ENCODE results near the gene GCH1. TPM values are rescaled to one million over a fixed set of nuclear protein-coding genes. Genes with fewer than 3 reads are reported as not detected.

The GCH1 gene
- total RNA-seq, 1 donor = 9.1 TPM

DNA sequence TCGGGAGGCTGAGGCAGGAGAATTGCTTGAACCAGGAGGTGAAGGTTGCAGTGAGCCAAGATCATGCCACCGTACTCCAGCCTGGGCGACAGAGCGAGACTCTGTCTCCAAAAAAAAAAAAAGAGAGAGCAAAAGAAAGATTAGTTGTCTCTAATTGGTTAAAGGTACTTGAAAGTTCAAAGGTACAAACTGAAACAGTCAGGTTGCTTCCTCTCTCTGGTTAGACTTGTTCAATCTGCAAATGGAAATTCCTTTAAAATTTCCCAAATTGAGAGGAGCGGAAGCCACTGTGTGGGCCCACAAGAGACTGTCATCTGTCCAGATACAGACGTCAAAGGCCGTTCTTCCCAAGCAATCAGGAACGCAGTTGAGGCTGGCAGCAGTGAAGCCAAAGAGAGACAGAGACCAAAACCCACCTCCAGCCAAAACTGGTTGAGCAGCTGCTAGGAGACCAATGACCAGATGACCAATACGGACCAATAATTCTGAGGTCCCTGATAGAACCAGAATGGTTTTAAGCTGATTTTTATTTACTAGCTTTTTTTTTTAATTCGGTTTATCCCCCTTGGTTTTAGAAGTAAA is 63.6 kb downstream of the GCH1 start:
- no peak for DNase-seq (ENCODE audit: low read depth)
- no peak overlapping the region for H3K4me3 ChIP-seq (ENCODE audit: low read depth, low read length)
- TF ChIP-seq, protein P1, sequence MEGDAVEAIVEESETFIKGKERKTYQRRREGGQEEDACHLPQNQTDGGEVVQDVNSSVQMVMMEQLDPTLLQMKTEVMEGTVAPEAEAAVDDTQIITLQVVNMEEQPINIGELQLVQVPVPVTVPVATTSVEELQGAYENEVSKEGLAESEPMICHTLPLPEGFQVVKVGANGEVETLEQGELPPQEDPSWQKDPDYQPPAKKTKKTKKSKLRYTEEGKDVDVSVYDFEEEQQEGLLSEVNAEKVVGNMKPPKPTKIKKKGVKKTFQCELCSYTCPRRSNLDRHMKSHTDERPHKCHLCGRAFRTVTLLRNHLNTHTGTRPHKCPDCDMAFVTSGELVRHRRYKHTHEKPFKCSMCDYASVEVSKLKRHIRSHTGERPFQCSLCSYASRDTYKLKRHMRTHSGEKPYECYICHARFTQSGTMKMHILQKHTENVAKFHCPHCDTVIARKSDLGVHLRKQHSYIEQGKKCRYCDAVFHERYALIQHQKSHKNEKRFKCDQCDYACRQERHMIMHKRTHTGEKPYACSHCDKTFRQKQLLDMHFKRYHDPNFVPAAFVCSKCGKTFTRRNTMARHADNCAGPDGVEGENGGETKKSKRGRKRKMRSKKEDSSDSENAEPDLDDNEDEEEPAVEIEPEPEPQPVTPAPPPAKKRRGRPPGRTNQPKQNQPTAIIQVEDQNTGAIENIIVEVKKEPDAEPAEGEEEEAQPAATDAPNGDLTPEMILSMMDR (IDR thresholded peaks at IDR 0.05; ENCODE audit: insufficient read depth, low read depth, low read length) = no peak

DNA sequence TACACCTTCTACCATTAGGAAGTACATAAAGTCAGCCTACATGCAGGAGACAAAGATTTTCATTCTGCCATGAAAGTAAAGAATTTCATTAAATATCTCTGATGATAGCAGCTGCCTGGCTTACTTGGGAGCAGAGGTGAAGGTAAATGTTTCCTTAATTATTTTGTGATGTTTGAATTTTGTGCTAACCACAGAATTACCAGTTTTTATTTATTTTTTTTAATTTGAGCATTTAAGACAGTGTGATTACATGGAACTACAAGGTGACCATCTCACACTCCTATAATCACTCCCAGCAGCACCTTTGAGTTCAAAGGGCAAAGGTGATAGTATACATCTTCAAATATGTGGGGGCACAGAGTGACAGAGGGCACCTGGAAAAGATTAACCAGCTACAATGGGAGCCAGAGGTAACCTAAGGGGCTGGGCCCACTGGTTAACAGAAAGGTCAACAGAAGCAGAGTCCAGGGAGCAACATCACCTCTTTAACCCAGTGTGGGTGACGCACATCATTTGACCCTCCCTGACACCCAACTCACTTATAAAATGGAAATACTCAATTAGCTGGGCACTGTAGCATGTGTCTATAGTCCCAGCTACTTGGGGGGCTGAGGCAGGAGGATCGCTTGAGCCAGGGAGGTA is 65.0 kb downstream of the GCH1 start:
- H3K4me3 ChIP-seq (ENCODE audit: low read depth, low read length) = no peak overlapping the region
- DNase-seq (ENCODE audit: low read depth) = no peak
- TF ChIP-seq, protein P1 (IDR thresholded peaks at IDR 0.05; ENCODE audit: insufficient read depth, low read depth, low read length) = no peak

DNA sequence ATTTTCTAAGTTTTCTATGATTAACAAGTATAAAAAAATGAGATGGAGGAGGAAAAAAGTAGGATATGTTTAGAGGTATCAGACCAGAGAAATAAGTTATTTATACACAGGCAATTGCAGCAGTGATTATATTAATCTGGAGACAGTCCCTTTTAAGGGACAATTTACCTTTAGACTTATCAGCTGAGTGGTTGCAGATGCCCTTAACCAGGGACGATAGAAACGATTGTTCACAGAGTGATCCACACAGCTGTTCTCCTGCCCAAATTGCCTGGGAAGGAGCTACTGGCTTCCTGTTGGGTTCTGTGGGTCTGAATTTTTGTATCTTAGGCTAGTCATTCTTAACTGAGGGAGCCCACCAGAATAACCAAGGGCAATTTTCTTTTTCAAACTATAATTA is 66.4 kb downstream of the GCH1 start:
- H3K4me3 ChIP-seq (ENCODE audit: low read depth, low read length) = no peak overlapping the region
- DNase-seq (ENCODE audit: low read depth) = no peak
- TF ChIP-seq, protein P1 (IDR thresholded peaks at IDR 0.05; ENCODE audit: insufficient read depth, low read depth, low read length) = no peak

DNA sequence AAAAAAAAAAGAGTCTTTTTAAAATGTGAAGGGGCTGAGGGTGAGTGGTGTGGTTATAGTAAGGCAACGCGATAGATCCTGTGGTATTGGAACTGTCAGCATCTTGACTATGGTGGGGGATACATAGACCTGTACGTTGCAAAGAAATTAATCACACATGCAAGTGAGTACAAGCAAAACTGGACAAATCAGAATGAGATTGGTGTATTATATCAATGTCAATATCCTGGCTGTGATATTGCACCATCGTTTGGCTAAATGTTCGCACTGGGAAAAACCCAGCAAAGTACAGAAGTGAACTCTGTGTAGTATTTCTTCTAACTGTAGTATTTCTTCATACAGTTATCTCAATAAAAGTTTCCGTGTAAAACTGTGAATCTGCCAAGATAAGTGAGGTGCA is 67.9 kb downstream of the GCH1 start:
- no peak for DNase-seq (ENCODE audit: low read depth)
- TF ChIP-seq, protein P1 (IDR thresholded peaks at IDR 0.05; ENCODE audit: insufficient read depth, low read depth, low read length) = no peak
- no peak overlapping the region for H3K4me3 ChIP-seq (ENCODE audit: low read depth, low read length)

DNA sequence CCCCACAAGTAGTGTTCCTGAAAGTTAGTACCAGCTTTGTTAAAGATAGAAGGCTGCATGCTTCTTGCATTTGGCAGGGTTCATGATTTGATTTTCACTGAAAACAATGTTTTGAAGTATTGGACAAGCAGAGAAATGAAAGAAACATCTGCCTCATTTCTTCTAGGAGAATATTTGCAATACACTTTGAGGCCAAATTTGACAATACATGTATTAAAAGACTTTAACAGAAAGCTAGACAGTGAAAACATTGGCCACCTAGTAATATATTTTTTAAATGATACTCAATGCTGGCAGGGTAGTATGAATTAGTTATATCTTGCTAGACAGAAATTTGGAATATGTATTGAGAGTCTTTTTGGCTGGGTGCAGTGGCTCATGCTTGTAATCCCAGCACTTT is 68.5 kb downstream of the GCH1 start:
- TF ChIP-seq, protein P1 (IDR thresholded peaks at IDR 0.05; ENCODE audit: insufficient read depth, low read depth, low read length) = no peak
- H3K4me3 ChIP-seq (ENCODE audit: low read depth, low read length) = no peak overlapping the region
- DNase-seq (ENCODE audit: low read depth) = no peak

DNA sequence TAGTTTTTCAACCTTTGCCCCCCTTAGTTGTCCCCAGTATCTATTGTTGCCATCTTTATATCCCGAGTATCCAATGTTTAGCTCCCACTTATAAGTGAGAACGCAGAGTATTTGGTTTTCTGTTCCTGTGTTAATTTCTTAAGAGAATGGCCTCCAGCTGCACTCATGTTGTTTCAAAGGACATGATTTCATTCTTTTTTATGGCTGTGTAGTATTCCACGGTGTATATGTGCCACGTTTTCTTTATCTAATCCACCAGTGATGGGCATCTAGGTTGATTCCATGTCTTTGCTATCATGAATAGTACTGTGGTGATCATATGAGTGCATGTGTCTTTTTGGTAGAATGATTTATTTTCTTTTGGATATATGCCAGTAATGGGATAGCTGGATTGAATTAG is 72.0 kb downstream of the GCH1 start:
- TF ChIP-seq, protein P1 (IDR thresholded peaks at IDR 0.05; ENCODE audit: insufficient read depth, low read depth, low read length) = no peak
- no peak for DNase-seq (ENCODE audit: low read depth)
- no peak overlapping the region for H3K4me3 ChIP-seq (ENCODE audit: low read depth, low read length)

All from fibroblast of villous mesenchyme (primary cell).